ENCODE data around the gene RANBP9.
A peak's percentile ranks its signal among the peaks of the same experiment; 100 is the strongest.

The RANBP9 gene

GRCh38 chr6:13572951-13573654 lies 138.5 kb downstream of the RANBP9 start:
- DNase-seq (ENCODE audit: low read depth), result no peak
- in situ Hi-C loops (cut with HindIII; ENCODE audit: low sequenced_read_pairs), result no loop called here
- H3K4me3 ChIP-seq (ENCODE audit: low read depth, low read length), result peak overlapping the region; percentile 85
- no peak for TF ChIP-seq CTCF (IDR thresholded peaks at IDR 0.05; ENCODE audit: low read depth, low read length, missing control alignments)

GRCh38 chr6:13572240-13572639 lies 139.4 kb downstream of the RANBP9 start:
- no peak overlapping the region for H3K4me3 ChIP-seq (ENCODE audit: low read depth, low read length)
- DNase-seq (ENCODE audit: low read depth), result no peak
- TF ChIP-seq CTCF (IDR thresholded peaks at IDR 0.05; ENCODE audit: low read depth, low read length, missing control alignments), result no peak
- in situ Hi-C loops (cut with HindIII; ENCODE audit: low sequenced_read_pairs), result no loop called here

Data from astrocyte of the cerebellum (primary cell).